Loucy (cell line): ENCODE results near the gene ALPG.

Experiments
- H2AFZ ChIP-seq: fragments of 200-600 bp; sonication (generic); 2 replicates; pipeline ENCODE4 v1.6.0; 2016; ENCODE audit warnings: antibody characterized with exemption, mild to moderate bottlenecking, low read length, moderate library complexity
- H3F3A ChIP-seq: fragments of 200-600 bp; 2 replicates; pipeline ENCODE4 v1.6.0; 2016; ENCODE audit warnings: antibody characterized with exemption, low read depth, mild to moderate bottlenecking
- H3K27me3 ChIP-seq: fragments of 200-600 bp; sonication (generic); 2 replicates; pipeline ENCODE4 v1.6.1; 2014; ENCODE audit warnings: low read length, mild to moderate bottlenecking; ENCODE audit not compliant: insufficient read depth, poor library complexity, severe bottlenecking
- H3K36me3 ChIP-seq: fragments of 200-600 bp; sonication (generic); 2 replicates; pipeline ENCODE4 v1.6.1; 2016; ENCODE audit warnings: low read length; ENCODE audit not compliant: insufficient read depth
- H3K4me1 ChIP-seq: fragments of 200-600 bp; sonication (generic); 2 replicates; pipeline ENCODE4 v1.5.1; 2014; ENCODE audit warnings: low read length, mild to moderate bottlenecking; ENCODE audit not compliant: insufficient read depth, poor library complexity, severe bottlenecking
- H3K4me2 ChIP-seq: fragments of 200-600 bp; sonication (generic); 2 replicates; pipeline ENCODE4 v1.6.0; 2014; ENCODE audit warnings: antibody characterized with exemption, low read length, low read depth, mild to moderate bottlenecking; ENCODE audit not compliant: poor library complexity, severe bottlenecking
- H3K4me3 ChIP-seq: fragments of 200-600 bp; sonication (generic); 2 replicates; pipeline ENCODE4 v1.5.1; 2014; ENCODE audit warnings: low read length, mild to moderate bottlenecking, mixed read lengths; ENCODE audit not compliant: poor library complexity, severe bottlenecking
- H3K79me2 ChIP-seq: fragments of 200-600 bp; sonication (generic); 2 replicates; pipeline ENCODE4 v1.6.1; 2014; ENCODE audit warnings: low read length; ENCODE audit not compliant: insufficient read depth
- H3K9ac ChIP-seq: fragments of 200-600 bp; sonication (generic); 2 replicates; pipeline ENCODE4 v1.6.0; 2014; ENCODE audit warnings: mild to moderate bottlenecking, low read depth, low read length, moderate library complexity; ENCODE audit not compliant: poor library complexity, severe bottlenecking
- H3K9me2 ChIP-seq: fragments of 200-600 bp; sonication (generic); replicated peaks from 2 replicates; pipeline ENCODE4 v1.6.1; 2016; ENCODE audit warnings: low read depth, low read length, mixed read lengths
- H3K9me3 ChIP-seq: fragments of 200-600 bp; sonication (generic); 2 replicates; pipeline ENCODE4 v1.6.1; 2014; ENCODE audit warnings: mild to moderate bottlenecking, antibody characterized with exemption, low read length, low read depth; ENCODE audit not compliant: insufficient read depth
- H4K20me1 ChIP-seq: fragments of 200-600 bp; sonication (generic); 2 replicates; pipeline ENCODE4 v1.6.0; 2014; ENCODE audit warnings: antibody characterized with exemption, low read length, mild to moderate bottlenecking; ENCODE audit not compliant: insufficient read depth, poor library complexity, severe bottlenecking
- CTCF ChIP-seq: fragments of 200-600 bp; sonication (generic); conservative IDR thresholded peaks from 2 replicates; pipeline ENCODE4 v1.5.1; 2014; ENCODE audit warnings: mild to moderate bottlenecking, antibody characterized with exemption, low read length
- EZH2phosphoT487 ChIP-seq: fragments of 200-600 bp; IDR thresholded peaks from 2 replicates; pipeline ENCODE4 v1.6.1; 2018; ENCODE audit warnings: antibody characterized with exemption, mild to moderate bottlenecking, moderate library complexity, borderline replicate concordance

ALPG gene

GRCh38 chr2:232436381-232437194 is 29.9 kb downstream of the ALPG start:
- Histone ChIP-seq H3K27me3 (no peaks in the 10 kb centered on the region), H3K9me2 (no peaks in the 10 kb centered on the region), H3K9ac (no peak overlapping the region), H3K4me3 (no peak overlapping the region), H3F3A (no peaks in the 10 kb centered on the region), H3K4me2 (no peak overlapping the region), H3K4me1 (peaks cover 3% of the 10 kb centered on the region), H2AFZ (no peak overlapping the region), H3K79me2 (no peaks in the 10 kb centered on the region), H3K9me3 (no peaks in the 10 kb centered on the region), H3K36me3 (no peaks in the 10 kb centered on the region), H4K20me1 (no peaks in the 10 kb centered on the region)
- no peak for TF ChIP-seq EZH2phosphoT487

- Histone ChIP-seq H3K36me3 (no peaks in the 10 kb centered on the region), H3K9me2 (no peaks in the 10 kb centered on the region), H2AFZ (no peak overlapping the region), H3K9me3 (no peaks in the 10 kb centered on the region), H3K9ac (no peak overlapping the region), H3K4me2 (no peak overlapping the region), H3K79me2 (no peaks in the 10 kb centered on the region), H3K27me3 (no peaks in the 10 kb centered on the region), H3K4me1 (peaks cover 3% of the 10 kb centered on the region), H3K4me3 (no peak overlapping the region), H4K20me1 (no peaks in the 10 kb centered on the region), H3F3A (no peaks in the 10 kb centered on the region)
- TF ChIP-seq EZH2phosphoT487, result no peak
- no peak for TF ChIP-seq CTCF
Observed at GRCh38 chr2:232437195-232437571, 30.5 kb downstream of the ALPG start.

- Histone ChIP-seq H3K79me2 (no peaks in the 10 kb centered on the region), H3K4me3 (no peak overlapping the region), H3K4me2 (no peak overlapping the region), H3K9me3 (no peaks in the 10 kb centered on the region), H3F3A (no peaks in the 10 kb centered on the region), H4K20me1 (no peaks in the 10 kb centered on the region), H3K27me3 (no peaks in the 10 kb centered on the region), H3K9me2 (no peaks in the 10 kb centered on the region), H2AFZ (no peak overlapping the region), H3K4me1 (peaks cover 3% of the 10 kb centered on the region), H3K36me3 (no peaks in the 10 kb centered on the region), H3K9ac (no peak overlapping the region)
- TF ChIP-seq EZH2phosphoT487 (no peak), CTCF (no peak)
Observed at GRCh38 chr2:232438091-232438490, 31.4 kb downstream of the ALPG start.
